ENCODE measurements around the gene VTN. TPM values are rescaled to one million over a fixed set of nuclear protein-coding genes. Genes with fewer than 3 reads are reported as not detected.

Gene VTN
- total and polyA plus RNA-seq, 3 experiments from 2014 or later, result 0.18 to 0.57 TPM; not detected in 1

DNA sequence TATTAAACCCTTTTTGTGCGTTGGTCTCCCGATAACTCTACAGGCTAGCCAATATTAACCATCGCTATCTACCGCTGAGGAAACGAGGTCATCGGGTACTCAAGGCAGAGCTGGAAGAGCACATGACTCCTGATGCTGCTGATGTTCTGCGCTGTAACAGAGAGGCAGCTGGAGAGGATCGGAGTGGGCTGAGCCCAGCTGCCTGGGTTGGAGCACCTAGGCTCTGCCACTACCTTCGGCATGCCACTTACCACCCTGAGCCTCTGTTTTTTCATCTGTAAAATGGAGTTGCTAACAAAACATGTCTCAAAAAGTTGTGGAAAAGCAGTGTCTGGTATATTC lies 36.3 kb upstream of the VTN start:
- peaks cover 6% of the 10 kb centered on the region for H3K4me1 ChIP-seq (ENCODE audit: insufficient read depth, low read length)
- Mint-ChIP-seq H3K27me3 (peaks cover 10 to 13% of the 10 kb centered on the region in 2 donors), H3K9me3 (no peaks in the 10 kb centered on the region), H3K27ac (peak overlapping the region in 3 of 8 donors; percentile 26 to 82 (median 43)), H3K4me3 (peak overlapping the region; percentile 57 to 85 (median 82)), H3K36me3 (no peaks in the 10 kb centered on the region), H3K4me1 (peaks cover 6 to 16% (median 14%) of the 10 kb centered on the region in 3 donors)
- H3K4me3 ChIP-seq (ENCODE audit: low read length), result peak overlapping the region; percentile 56
- H3K27ac ChIP-seq (ENCODE audit: low read depth, low read length), result no peak overlapping the region
- ChIA-PET POLR2A (no interaction called here), CTCF (interaction anchor here (0.5 to 6.0 kb wide), 2 partner anchors 11 to 22 kb away, joined by 3 to 33 read pairs; no protein-coding TSS in a partner anchor)
- no peaks in the 10 kb centered on the region for H3K36me3 ChIP-seq (ENCODE audit: insufficient read depth, low read length)
- no peak for DNase-seq
- no peaks in the 10 kb centered on the region for H3K27me3 ChIP-seq (ENCODE audit: insufficient read depth, low read length, poor library complexity, severe bottlenecking)
- no peaks in the 10 kb centered on the region for H3K9me3 ChIP-seq (ENCODE audit: low read length)

DNA sequence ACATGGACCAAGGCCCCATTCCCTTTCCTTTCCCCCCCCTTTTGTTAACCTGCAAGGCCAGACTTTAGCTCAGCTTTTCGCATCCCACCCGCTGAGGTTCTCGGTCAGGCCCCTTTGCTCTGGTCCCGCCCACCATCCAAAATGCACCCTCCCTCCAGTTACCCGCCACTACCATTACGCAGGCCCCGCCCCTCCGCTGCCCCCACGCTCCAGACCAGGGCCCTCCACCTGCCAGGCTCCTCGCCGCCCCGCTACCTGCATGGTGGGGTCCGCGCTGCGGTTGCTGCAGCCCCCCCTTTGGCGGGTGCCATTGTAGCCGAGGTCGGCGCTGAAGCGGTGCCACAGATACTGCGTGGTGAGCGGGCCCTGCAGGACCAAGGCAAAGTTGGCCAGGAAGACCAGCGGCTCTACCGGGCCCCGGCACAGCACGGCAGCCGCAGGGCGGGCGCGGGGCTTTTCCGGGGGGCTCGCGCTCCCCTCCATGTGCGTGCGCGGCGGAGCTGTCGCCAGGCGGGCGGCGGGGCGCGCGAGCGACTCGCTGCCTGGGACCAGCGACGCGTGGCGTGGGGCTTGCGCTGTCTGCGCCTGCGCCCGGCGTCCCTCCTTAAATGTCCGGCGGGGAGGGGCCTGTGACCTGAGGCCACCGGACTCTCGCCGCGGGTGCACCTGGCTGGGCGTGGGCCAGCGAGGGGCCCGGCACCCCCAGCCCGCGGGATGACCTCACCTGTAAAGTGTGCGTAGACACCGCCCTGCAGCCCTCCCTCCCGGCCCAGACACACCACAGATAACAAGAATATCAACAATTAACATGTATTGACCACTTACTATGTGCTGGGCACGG lies 35.7 kb upstream of the VTN start, which contains the start of gene SLC46A1:
Gene SLC46A1 (minus strand): TSS at position 581 of the 841 bp plus-strand sequence. CDS start 98 bp downstream, at position 483.
- POLR2A ChIA-PET, result no interaction called here
- peaks cover 6 to 16% (median 14%) of the 10 kb centered on the region in 3 donors for H3K4me1 Mint-ChIP-seq
- Histone ChIP-seq H3K9me3 (ENCODE audit: low read length) (no peaks in the 10 kb centered on the region), H3K27me3 (ENCODE audit: insufficient read depth, low read length, poor library complexity, severe bottlenecking) (no peaks in the 10 kb centered on the region), H3K4me3 (ENCODE audit: low read length) (peak within 1 kb of the TSS; percentile 56), H3K4me1 (ENCODE audit: insufficient read depth, low read length) (peaks cover 6% of the 10 kb centered on the region), H3K27ac (ENCODE audit: low read depth, low read length) (no peak within 1 kb of the TSS), H3K36me3 (ENCODE audit: insufficient read depth, low read length) (no peaks in the 10 kb centered on the region)
- H3K27ac Mint-ChIP-seq, result peak within 1 kb of the TSS in 5 of 8 donors; percentile 23 to 82 (median 46)
- DNase-seq, result peak in 4 of 5 donors; percentile 6 to 58 (median 16)
- H3K36me3 Mint-ChIP-seq, result no peaks in the 10 kb centered on the region
- no peaks in the 10 kb centered on the region for H3K9me3 Mint-ChIP-seq
- H3K4me3 Mint-ChIP-seq, result peak within 1 kb of the TSS; percentile 78 to 88 (median 83)
- peaks cover 10 to 12% of the 10 kb centered on the region in 2 donors for H3K27me3 Mint-ChIP-seq
- CTCF ChIA-PET, result interaction anchor here (6.0 kb wide), 1 partner anchor 11 kb away, joined by 33 read pairs; no protein-coding TSS in a partner anchor

DNA sequence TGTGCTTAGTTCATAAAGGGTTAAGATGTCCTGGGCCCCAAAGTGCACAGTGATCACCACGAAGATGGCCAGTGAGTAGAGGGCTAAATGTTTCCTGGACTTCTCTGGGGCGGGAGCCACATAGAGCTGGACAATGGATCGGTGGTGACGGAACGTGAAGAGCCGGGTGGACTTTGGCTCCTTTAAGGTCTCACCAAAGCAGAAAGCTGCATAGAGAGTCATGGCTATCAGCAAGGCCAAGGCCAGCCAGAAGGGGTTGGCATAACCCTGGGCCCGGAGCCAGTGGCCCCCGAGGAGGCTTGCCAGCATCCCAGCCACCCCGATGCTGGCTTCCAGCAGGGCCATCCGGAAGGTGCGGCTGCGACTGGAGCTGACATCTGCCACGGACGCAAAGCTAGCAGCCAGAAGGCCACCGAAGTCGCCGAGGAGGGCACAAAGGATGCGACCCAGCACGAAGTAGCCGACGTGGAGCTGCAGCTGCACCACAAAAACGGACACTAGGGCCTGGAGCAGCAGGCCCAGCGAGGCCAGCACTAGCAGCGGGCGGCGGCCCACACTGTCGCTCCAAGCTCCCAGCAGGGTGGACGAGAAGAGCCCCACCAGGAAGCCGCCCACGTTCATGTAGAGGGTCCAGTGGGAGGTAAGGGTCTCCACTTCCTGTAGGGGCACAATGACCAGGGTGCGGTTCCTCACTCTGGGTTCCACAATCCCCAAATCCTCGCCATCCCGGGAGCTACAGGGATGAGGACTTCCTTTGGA lies 34.9 kb upstream of the VTN start:
- no peaks in the 10 kb centered on the region for H3K36me3 Mint-ChIP-seq
- peak overlapping the region in 2 of 8 donors; percentile 43 to 46 for H3K27ac Mint-ChIP-seq
- peaks cover 6% of the 10 kb centered on the region for H3K4me1 ChIP-seq (ENCODE audit: insufficient read depth, low read length)
- ChIA-PET CTCF (interaction anchor here (6.0 kb wide), 1 partner anchor 12 kb away, joined by 33 read pairs; no protein-coding TSS in a partner anchor), POLR2A (no interaction called here)
- H3K36me3 ChIP-seq (ENCODE audit: insufficient read depth, low read length), result no peaks in the 10 kb centered on the region
- H3K4me3 ChIP-seq (ENCODE audit: low read length), result peak overlapping the region; percentile 56
- H3K4me1 Mint-ChIP-seq, result peaks cover 6 to 16% (median 14%) of the 10 kb centered on the region in 3 donors
- H3K27ac ChIP-seq (ENCODE audit: low read depth, low read length), result no peak overlapping the region
- H3K4me3 Mint-ChIP-seq, result peak overlapping the region; percentile 75 to 88 (median 80)
- peaks cover 10 to 12% of the 10 kb centered on the region in 2 donors for H3K27me3 Mint-ChIP-seq
- no peaks in the 10 kb centered on the region for H3K27me3 ChIP-seq (ENCODE audit: insufficient read depth, low read length, poor library complexity, severe bottlenecking)
- no peaks in the 10 kb centered on the region for H3K9me3 Mint-ChIP-seq
- H3K9me3 ChIP-seq (ENCODE audit: low read length), result no peaks in the 10 kb centered on the region
- no peak for DNase-seq

DNA sequence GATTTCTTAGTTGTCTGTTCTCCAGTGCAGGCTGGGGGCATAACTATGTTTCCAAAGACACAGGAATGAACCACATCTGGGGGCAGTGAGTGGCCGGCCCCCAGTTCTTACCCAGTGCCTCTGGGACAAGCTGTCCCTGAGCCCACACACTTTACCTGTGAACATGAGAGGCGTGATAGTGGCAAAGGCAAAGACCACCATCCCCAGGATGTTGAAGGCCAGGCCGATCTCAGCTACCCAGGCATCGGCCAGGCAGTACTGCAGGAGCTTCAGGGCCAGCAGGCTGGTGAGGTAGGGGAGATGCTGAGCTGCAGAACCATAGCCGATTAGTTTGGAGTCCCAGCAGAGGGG lies 34.3 kb upstream of the VTN start:
- no peaks in the 10 kb centered on the region for H3K36me3 ChIP-seq (ENCODE audit: insufficient read depth, low read length)
- DNase-seq, result no peak
- CTCF ChIA-PET, result interaction anchor here (6.0 kb wide), 1 partner anchor 13 kb away, joined by 33 read pairs; no protein-coding TSS in a partner anchor
- no peaks in the 10 kb centered on the region for H3K27me3 ChIP-seq (ENCODE audit: insufficient read depth, low read length, poor library complexity, severe bottlenecking)
- peaks cover 6% of the 10 kb centered on the region for H3K4me1 ChIP-seq (ENCODE audit: insufficient read depth, low read length)
- no peak overlapping the region for H3K27ac ChIP-seq (ENCODE audit: low read depth, low read length)
- Mint-ChIP-seq H3K36me3 (no peaks in the 10 kb centered on the region), H3K9me3 (no peaks in the 10 kb centered on the region), H3K27me3 (peaks cover 10 to 12% of the 10 kb centered on the region in 2 donors), H3K27ac (no peak overlapping the region), H3K4me1 (peaks cover 6 to 16% (median 14%) of the 10 kb centered on the region in 3 donors), H3K4me3 (peak overlapping the region; percentile 20 to 88 (median 61))
- no peak overlapping the region for H3K4me3 ChIP-seq (ENCODE audit: low read length)
- H3K9me3 ChIP-seq (ENCODE audit: low read length), result no peaks in the 10 kb centered on the region
- POLR2A ChIA-PET, result no interaction called here

DNA sequence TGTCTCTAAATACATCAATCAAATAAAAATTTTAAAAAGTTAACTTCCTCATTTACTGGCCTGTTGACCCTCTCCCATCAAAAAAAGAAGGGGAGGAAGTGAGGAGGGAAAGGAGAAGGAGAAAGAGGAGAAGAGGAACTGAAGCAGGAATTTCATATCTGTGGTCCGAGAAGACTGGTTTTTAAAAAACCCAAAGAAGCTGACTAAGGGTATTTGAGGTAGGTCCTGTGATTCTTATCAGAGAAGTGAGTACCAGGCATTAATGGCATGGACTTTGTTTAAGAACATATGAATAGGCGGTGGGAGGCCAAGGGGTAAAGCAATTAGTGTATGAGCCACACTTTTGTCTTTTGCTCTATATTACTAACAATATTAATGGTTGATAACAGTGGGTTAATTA lies 33.9 kb upstream of the VTN start:
- Mint-ChIP-seq H3K27me3 (peaks cover 10 to 12% of the 10 kb centered on the region in 2 donors), H3K36me3 (no peaks in the 10 kb centered on the region), H3K4me3 (peak overlapping the region in 4 of 7 donors; percentile 61 to 88 (median 70)), H3K27ac (no peak overlapping the region), H3K9me3 (no peaks in the 10 kb centered on the region), H3K4me1 (peaks cover 6 to 16% (median 14%) of the 10 kb centered on the region in 3 donors)
- H3K27ac ChIP-seq (ENCODE audit: low read depth, low read length), result no peak overlapping the region
- CTCF ChIA-PET, result interaction anchor here (6.0 kb wide), 1 partner anchor 13 kb away, joined by 33 read pairs; no protein-coding TSS in a partner anchor
- DNase-seq, result no peak
- POLR2A ChIA-PET, result no interaction called here
- no peak overlapping the region for H3K4me3 ChIP-seq (ENCODE audit: low read length)
- H3K27me3 ChIP-seq (ENCODE audit: insufficient read depth, low read length, poor library complexity, severe bottlenecking), result no peaks in the 10 kb centered on the region
- H3K4me1 ChIP-seq (ENCODE audit: insufficient read depth, low read length), result peaks cover 6% of the 10 kb centered on the region
- H3K36me3 ChIP-seq (ENCODE audit: insufficient read depth, low read length), result no peaks in the 10 kb centered on the region
- no peaks in the 10 kb centered on the region for H3K9me3 ChIP-seq (ENCODE audit: low read length)

DNA sequence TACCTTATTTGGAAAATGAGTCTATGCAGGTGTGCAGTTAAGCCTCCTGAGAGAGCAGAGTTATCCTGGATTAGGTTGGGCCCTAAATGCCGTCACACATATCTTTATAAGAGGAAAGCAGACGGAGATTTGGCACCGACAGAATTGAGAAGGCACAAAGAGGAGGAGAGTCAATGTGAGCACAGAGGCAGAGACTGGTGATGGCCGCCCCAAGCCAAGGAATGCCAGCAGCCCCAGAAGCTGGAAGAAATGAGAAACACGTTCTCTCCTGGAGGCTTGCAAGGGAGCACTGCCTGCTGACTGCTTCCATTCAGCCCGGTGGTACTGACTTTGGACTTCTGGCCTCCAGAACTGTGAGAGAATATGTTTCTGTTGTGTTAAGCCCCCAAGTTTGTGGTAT lies 32.7 kb upstream of the VTN start:
- Histone ChIP-seq H3K4me3 (ENCODE audit: low read length) (no peak overlapping the region), H3K4me1 (ENCODE audit: insufficient read depth, low read length) (peaks cover 6% of the 10 kb centered on the region), H3K36me3 (ENCODE audit: insufficient read depth, low read length) (no peaks in the 10 kb centered on the region), H3K27me3 (ENCODE audit: insufficient read depth, low read length, poor library complexity, severe bottlenecking) (no peaks in the 10 kb centered on the region), H3K9me3 (ENCODE audit: low read length) (no peaks in the 10 kb centered on the region), H3K27ac (ENCODE audit: low read depth, low read length) (no peak overlapping the region)
- no peak overlapping the region for H3K4me3 Mint-ChIP-seq
- H3K9me3 Mint-ChIP-seq, result no peaks in the 10 kb centered on the region
- DNase-seq, result no peak
- H3K4me1 Mint-ChIP-seq, result peaks cover 6 to 16% (median 14%) of the 10 kb centered on the region in 3 donors
- ChIA-PET POLR2A (no interaction called here), CTCF (interaction anchor here (1.0 kb wide), 1 partner anchor 13 kb away, joined by 3 read pairs; no protein-coding TSS in a partner anchor)
- H3K36me3 Mint-ChIP-seq, result peaks cover 0 to 9% (median 0%) of the 10 kb centered on the region in 3 donors
- peaks cover 3 to 4% of the 10 kb centered on the region in 2 donors for H3K27me3 Mint-ChIP-seq
- H3K27ac Mint-ChIP-seq, result peak overlapping the region in 1 of 8 donors; percentile 39

DNA sequence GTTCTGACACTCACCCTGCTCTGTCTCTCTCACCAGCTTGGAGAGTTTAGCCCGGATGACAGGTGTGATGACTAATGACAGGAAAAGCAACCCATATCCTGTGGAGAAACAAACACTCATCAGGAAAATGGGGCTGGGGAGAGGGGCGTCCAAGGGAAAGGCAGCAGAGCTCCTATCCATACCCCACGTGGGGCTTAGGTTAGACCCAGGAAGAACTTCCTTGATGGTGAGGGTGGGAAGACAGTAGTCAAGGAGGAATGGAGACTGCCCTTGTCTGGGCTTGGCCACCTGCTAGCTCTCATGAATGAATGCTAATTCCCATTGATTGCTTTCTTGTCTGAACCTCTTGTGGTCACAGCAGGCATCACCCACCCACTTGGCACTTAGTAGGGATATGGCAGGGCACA lies 32.1 kb upstream of the VTN start:
- peak overlapping the region in 5 of 8 donors; percentile 39 to 79 (median 63) for H3K27ac Mint-ChIP-seq
- CTCF ChIA-PET, result interaction anchor here (1.0 kb wide), 1 partner anchor 14 kb away, joined by 3 read pairs; no protein-coding TSS in a partner anchor
- H3K27me3 Mint-ChIP-seq, result peaks cover 1 to 2% of the 10 kb centered on the region in 2 donors
- H3K4me1 Mint-ChIP-seq, result peaks cover 6 to 16% (median 14%) of the 10 kb centered on the region in 3 donors
- H3K27me3 ChIP-seq (ENCODE audit: insufficient read depth, low read length, poor library complexity, severe bottlenecking), result no peaks in the 10 kb centered on the region
- no peak overlapping the region for H3K4me3 Mint-ChIP-seq
- no peak for DNase-seq
- POLR2A ChIA-PET, result no interaction called here
- H3K9me3 Mint-ChIP-seq, result no peaks in the 10 kb centered on the region
- peaks cover 0 to 13% (median 2%) of the 10 kb centered on the region in 3 donors for H3K36me3 Mint-ChIP-seq
- no peak overlapping the region for H3K4me3 ChIP-seq (ENCODE audit: low read length)
- no peak overlapping the region for H3K27ac ChIP-seq (ENCODE audit: low read depth, low read length)
- no peaks in the 10 kb centered on the region for H3K36me3 ChIP-seq (ENCODE audit: insufficient read depth, low read length)
- H3K9me3 ChIP-seq (ENCODE audit: low read length), result no peaks in the 10 kb centered on the region
- H3K4me1 ChIP-seq (ENCODE audit: insufficient read depth, low read length), result peaks cover 6% of the 10 kb centered on the region

Data from CD8-positive, alpha-beta memory T cell (primary cell).